ENCODE measurements around the gene DZIP1L. TPM values are rescaled to one million over a fixed set of nuclear protein-coding genes. Genes with fewer than 3 reads are reported as not detected.

The DZIP1L gene
- total RNA-seq (2011; cell fraction: chromatin; rRNA removed; ENCODE audit: low replicate concordance), result 1.6 and 2.5 TPM in 2 replicates
- total RNA-seq (2011; cell fraction: nucleolus; rRNA removed), result 1.5 and 2.5 TPM in 2 replicates
- total RNA-seq (2011; cell fraction: nucleoplasm; rRNA removed), result 0.73 and 0.76 TPM in 2 replicates
- 0.41 and 1.5 TPM in 2 replicates for total RNA-seq (2014; rRNA removed)
- 0.22 and 0.25 TPM in 2 replicates for total RNA-seq (2014; rRNA removed; fragmentation: Illumina TruSeq; extraction: Trizol)
- total RNA-seq (2015; rRNA removed; fragmentation: Illumina TruSeq; extraction: Trizol), result 0.54 and 0.57 TPM in 2 replicates
- 0.44 and 0.65 TPM in 2 replicates for total RNA-seq (2021)
- 0.14 and 0.18 TPM in 2 replicates for polyA plus RNA-seq (2011; rRNA removed)
- polyA plus RNA-seq (2011; cell fraction: cytosol; rRNA removed), result 0.12 and 0.88 TPM in 2 replicates
- polyA plus RNA-seq (2011; cell fraction: nucleus; rRNA removed), result 1.2 and 1.5 TPM in 2 replicates
- 0.36 and 0.53 TPM in 2 replicates for polyA plus RNA-seq (2012)
- 0.08 and 0.52 TPM in 2 replicates for polyA plus RNA-seq (2014; fragmentation: Illumina TruSeq; extraction: Trizol)
- polyA plus RNA-seq (2014; fragmentation: Nextera tagmentation; extraction: Ambion mirVana), result under 1 TPM in 1 of 2 experiments, not detected in 1; 0.03 TPM
- 1.0 and 1.1 TPM in 2 replicates for polyA plus RNA-seq (2014; rRNA removed)
- polyA minus RNA-seq (2011; rRNA and poly(A)+ RNA removed), result 0.63 TPM in 1 of 2 replicates, not detected in the other
- polyA minus RNA-seq (2011; cell fraction: cytosol; rRNA and poly(A)+ RNA removed), result not detected in 2 replicates
- polyA minus RNA-seq (2011; cell fraction: nucleus; rRNA and poly(A)+ RNA removed), result 0.67 and 1.2 TPM in 2 replicates
- Bru-seq, nascent RNA, result percentile 30 among the genes with signal in this experiment
- percentile 27 among the genes with signal in this experiment for BruChase-seq, experiment 1, labeled RNA remaining after a 2-hour chase
- BruChase-seq, experiment 2, labeled RNA remaining after a 6-hour chase, result percentile 23 among the genes with signal in this experiment
- long read RNA-seq, experiment 1, partial matches to known transcripts, result 1 of 1 reads
- long read RNA-seq, experiment 1, other reads (novel, unspliced or antisense), result 0 of 1 reads
- long read RNA-seq, experiment 2, result 0 reads
- long read RNA-seq, experiment 3, result 0 reads

GRCh38 chr3:138114988-138115971, at the start of gene DZIP1L:
DZIP1L (minus strand) TSS chr3:138115608; CDS start chr3:138103971, 11,637 bp downstream.
- no peaks in the 10 kb centered on the region for H3K79me2 ChIP-seq (ENCODE audit: control insufficient read depth, insufficient read depth, low read length)
- peaks cover 2% of the 10 kb centered on the region for H3K9me1 ChIP-seq (ENCODE audit: control insufficient read depth, insufficient read depth, low read length)
- H4K20me1 ChIP-seq (replicated peaks; ENCODE audit: control insufficient read depth, insufficient read depth, low read length), result no peaks in the 10 kb centered on the region
- FAIRE-seq, result no peak
- no peaks in the 10 kb centered on the region for H3K27me3 ChIP-seq (ENCODE audit: control insufficient read depth in 2 of 2, insufficient read depth in 2 of 2, low read length in 2 of 2)
- peak within 1 kb of the TSS; percentile 59 to 92; a peak in 3 of 4 replicates for H3K9ac ChIP-seq (ENCODE audit: insufficient read depth in 1 of 2, low read depth in 2 of 2, low read length in 2 of 2)
- H3K4me1 ChIP-seq (replicated peaks in 1 of 2; ENCODE audit: control insufficient read depth in 2 of 2, insufficient read depth in 2 of 2, low read length in 2 of 2), result peaks cover 5 to 14% of the 10 kb centered on the region in 2 experiments; a peak in 4 of 5 replicates
- POLR2A ChIA-PET, result no interaction called here
- peak within 1 kb of the TSS; percentile 93 for H2AFZ ChIP-seq (ENCODE audit: low read depth, low read length)
- H3K36me3 ChIP-seq (ENCODE audit: control insufficient read depth, insufficient read depth, low read length), result no peaks in the 10 kb centered on the region
- no peak within 1 kb of the TSS for H3K27ac ChIP-seq (ENCODE audit: extremely low read depth, low read depth, low read length)
- in situ Hi-C loops (cut with MboI) (no loop called here), intact Hi-C loops (cut with micrococcal nuclease) (no loop called here)
- no peaks in the 10 kb centered on the region for H3K9me3 ChIP-seq (replicated peaks; ENCODE audit: control insufficient read depth, insufficient read depth, low read depth, low read length)
- no TSS peak for BruUV-seq (replicated peaks)
- ATAC-seq, result peak; percentile 98
- CTCF ChIA-PET (ENCODE audit: low intra/inter-chr PET ratio), result interaction anchor here (0.7 to 2.0 kb wide), 2 partner anchors 47 kb away, joined by 3 to 7 read pairs; no protein-coding TSS in a partner anchor
- WGBS (ENCODE audit: insufficient coverage, low coverage, missing lambda C conversion rate), result 1% methylated on average over 41 of the region's 86 CpGs
- DNase-seq (ENCODE audit: extremely low read depth in 1 of 4, low spot score in 3 of 4), result peak; percentile 57 to 64 (median 60)
- peak within 1 kb of the TSS; percentile 76 for H3K4me2 ChIP-seq (ENCODE audit: insufficient read depth, low read length)
- H3K4me3 ChIP-seq, result peak within 1 kb of the TSS; percentile 63
- TF ChIP-seq PYGO2 (tag; IDR thresholded peaks at IDR 0.05), result no peak
- no peak for TF ChIP-seq LCOR (CRISPR knock-in tag; IDR thresholded peaks at IDR 0.05)
- no peak for TF ChIP-seq ATF1 (CRISPR knock-in tag; IDR thresholded peaks at IDR 0.05)
- 0 out of 2 replicates have a peak, but pooled peaks have one; percentile 17 for TF ChIP-seq ATF1 (tag; IDR thresholded peaks at IDR 0.05)
- TF ChIP-seq ZNF445 (CRISPR knock-in tag; IDR thresholded peaks at IDR 0.05; ENCODE audit: low read depth), result no peak
- no peak for TF ChIP-seq SMARCC2 (IDR thresholded peaks at IDR 0.05; ENCODE audit: low read depth)
- TF ChIP-seq NONO (IDR thresholded peaks at IDR 0.05; ENCODE audit: low read depth in 2 of 2, low read length in 1 of 2), result 0 out of 4 replicates have a peak, but pooled peaks of 1 of the 2 experiments have one; percentile 37
- no peak for TF ChIP-seq MECOM (CRISPR knock-in tag; IDR thresholded peaks at IDR 0.05)
- TF ChIP-seq ZNF830 (CRISPR knock-in tag; IDR thresholded peaks at IDR 0.05), result no peak
- TF ChIP-seq PHF21A (IDR thresholded peaks at IDR 0.05; ENCODE audit: borderline replicate concordance, low read depth), result no peak
- no peak for TF ChIP-seq HDAC3 (IDR thresholded peaks at IDR 0.05; ENCODE audit: borderline replicate concordance, partially characterized antibody)
- no peak for TF ChIP-seq CREM (IDR thresholded peaks at IDR 0.05; ENCODE audit: low read depth)
- no peak for TF ChIP-seq ZBTB49 (CRISPR knock-in tag; IDR thresholded peaks at IDR 0.05; ENCODE audit: borderline replicate concordance)
- TF ChIP-seq ZNF124 (CRISPR knock-in tag; IDR thresholded peaks at IDR 0.05), result no peak
- TF ChIP-seq HNRNPH1 (optimal IDR thresholded peaks at IDR 0.05; ENCODE audit: low read depth, low read length), result no peak
- TF ChIP-seq PHB (CRISPR knock-in tag; IDR thresholded peaks at IDR 0.05), result no peak

All from K562 (cell line).